Measurements from ENCODE around the gene F8A1. TPM values are rescaled to one million over a fixed set of nuclear protein-coding genes. Genes with fewer than 3 reads are reported as not detected.
A peak's percentile ranks its signal among the peaks of the same experiment; 100 is the strongest.
"Not testable (repeated sequence)": the region's sequence is repeated elsewhere in the genome, so short reads cannot be mapped to it uniquely, and the experiment has no call there.

F8A1 gene
- total RNA-seq, result 3.9 TPM
- polyA plus RNA-seq, result 32.2 TPM
- long read RNA-seq, donor 1, partial matches to known transcripts, result 0 of 1 reads
- long read RNA-seq, donor 1, other reads (novel, unspliced or antisense), result 0 of 1 reads
- long read RNA-seq, donor 2, transcript F8A1-201 (1 exons, 1,713 nt), result major isoform, 33 of 33 reads
- long read RNA-seq, donor 2, partial matches to known transcripts, result 0 of 33 reads
- long read RNA-seq, donor 2, other reads (novel, unspliced or antisense), result 0 of 33 reads
- long read RNA-seq, donor 3, transcript F8A1-201 (1 exons, 1,713 nt), result major isoform, 8 of 8 reads
- long read RNA-seq, donor 3, partial matches to known transcripts, result 0 of 8 reads
- long read RNA-seq, donor 3, other reads (novel, unspliced or antisense), result 0 of 8 reads
- long read RNA-seq, donor 4, transcript F8A1-201 (1 exons, 1,713 nt), result major isoform, 15 of 15 reads
- long read RNA-seq, donor 4, partial matches to known transcripts, result 0 of 15 reads
- long read RNA-seq, donor 4, other reads (novel, unspliced or antisense), result 0 of 15 reads
- long read RNA-seq, donor 5, transcript F8A1-201 (1 exons, 1,713 nt), result major isoform, 31 of 31 reads
- long read RNA-seq, donor 5, partial matches to known transcripts, result 0 of 31 reads
- long read RNA-seq, donor 5, other reads (novel, unspliced or antisense), result 0 of 31 reads
- long read RNA-seq, donor 6, transcript F8A1-201 (1 exons, 1,713 nt), result major isoform, 31 of 31 reads
- long read RNA-seq, donor 6, partial matches to known transcripts, result 0 of 31 reads
- long read RNA-seq, donor 6, other reads (novel, unspliced or antisense), result 0 of 31 reads
- long read RNA-seq, donor 7, transcript F8A1-201 (1 exons, 1,713 nt), result major isoform, 10 of 10 reads
- long read RNA-seq, donor 7, partial matches to known transcripts, result 0 of 10 reads
- long read RNA-seq, donor 7, other reads (novel, unspliced or antisense), result 0 of 10 reads
- long read RNA-seq, donor 8, transcript F8A1-201 (1 exons, 1,713 nt), result major isoform, 6 of 6 reads
- long read RNA-seq, donor 8, partial matches to known transcripts, result 0 of 6 reads
- long read RNA-seq, donor 8, other reads (novel, unspliced or antisense), result 0 of 6 reads
- long read RNA-seq, donor 9, transcript F8A1-201 (1 exons, 1,713 nt), result major isoform, 9 of 9 reads
- long read RNA-seq, donor 9, partial matches to known transcripts, result 0 of 9 reads
- long read RNA-seq, donor 9, other reads (novel, unspliced or antisense), result 0 of 9 reads
- long read RNA-seq, donor 10, transcript F8A1-201 (1 exons, 1,713 nt), result major isoform, 14 of 14 reads
- long read RNA-seq, donor 10, partial matches to known transcripts, result 0 of 14 reads
- long read RNA-seq, donor 10, other reads (novel, unspliced or antisense), result 0 of 14 reads

DNA sequence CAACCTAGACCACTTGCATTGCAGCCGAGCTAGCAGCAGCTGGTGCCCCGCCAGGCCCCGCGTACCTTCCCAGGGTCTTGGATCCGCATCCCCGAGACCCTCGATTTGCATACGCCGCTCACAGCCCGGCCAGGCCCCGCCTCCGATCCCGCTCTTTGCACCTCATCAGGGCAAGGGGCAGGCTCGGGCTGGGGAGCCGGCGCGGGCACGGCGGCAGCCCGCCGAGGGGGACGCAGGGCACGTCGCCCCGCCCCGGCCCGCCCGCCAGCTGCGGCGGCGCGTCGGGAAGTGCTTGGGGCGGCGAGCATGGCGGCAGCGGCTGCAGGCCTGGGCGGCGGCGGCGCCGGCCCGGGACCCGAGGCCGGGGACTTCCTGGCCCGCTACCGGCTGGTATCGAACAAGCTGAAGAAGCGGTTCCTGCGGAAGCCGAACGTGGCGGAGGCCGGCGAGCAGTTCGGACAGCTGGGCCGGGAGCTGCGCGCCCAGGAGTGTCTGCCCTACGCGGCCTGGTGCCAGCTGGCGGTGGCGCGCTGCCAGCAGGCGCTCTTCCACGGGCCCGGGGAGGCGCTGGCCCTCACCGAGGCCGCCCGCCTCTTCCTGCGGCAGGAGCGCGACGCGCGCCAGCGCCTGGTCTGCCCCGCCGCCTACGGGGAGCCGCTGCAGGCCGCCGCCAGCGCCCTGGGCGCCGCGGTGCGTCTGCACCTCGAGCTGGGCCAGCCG is at the start of gene F8A1:
F8A1 (plus strand) TSS at position 287 of the 720 bp plus-strand sequence; CDS start at position 307, 20 bp downstream.
- H3K27ac ChIP-seq (ENCODE audit: low read depth in 1 of 2, low read length in 1 of 2); H3K36me3 ChIP-seq (ENCODE audit: control insufficient read depth in 2 of 2, insufficient read depth in 2 of 2, low read length in 1 of 2); H3K4me3 ChIP-seq (ENCODE audit: low read length in 2 of 2); H3K4me1 ChIP-seq (ENCODE audit: control insufficient read depth in 2 of 2, insufficient read depth in 2 of 2, low read length in 2 of 2); DNase-seq (ENCODE audit: low read depth in 6 of 9, low spot score in 9 of 9); H3K27me3 ChIP-seq (ENCODE audit: control insufficient read depth in 2 of 2, insufficient read depth in 1 of 2, low read length in 1 of 2); H3K9me3 ChIP-seq (ENCODE audit: control insufficient read depth in 2 of 2, insufficient read depth in 1 of 2, low read length in 1 of 2): not testable (repeated sequence)
- 2% methylated on average over 16 of the region's 91 CpGs for WGBS

DNA sequence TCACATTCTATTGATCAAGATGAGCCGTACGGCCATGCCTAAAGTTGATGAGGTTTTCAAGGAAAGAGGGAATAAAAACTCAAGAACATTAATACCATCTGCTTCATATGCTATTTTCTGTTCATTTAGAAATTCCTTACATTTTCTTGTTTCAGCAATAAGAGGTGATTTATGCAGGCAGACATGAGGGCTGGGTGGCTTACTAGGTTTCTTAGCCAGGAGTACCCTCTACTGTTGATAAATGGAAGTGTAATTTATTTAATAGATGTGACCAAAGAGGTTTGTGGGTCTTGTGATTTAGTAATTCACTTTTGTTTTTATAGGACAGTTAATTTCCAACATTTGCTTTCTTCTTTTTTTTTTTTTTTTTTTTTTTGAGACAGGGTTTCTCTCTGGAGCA is 45.3 kb upstream of the F8A1 start:
- H3K4me1 ChIP-seq (ENCODE audit: control insufficient read depth in 2 of 2, insufficient read depth in 2 of 2, low read length in 2 of 2), result no peaks in the 10 kb centered on the region
- H3K27ac ChIP-seq (ENCODE audit: low read depth in 1 of 2, low read length in 1 of 2), result no peak overlapping the region
- 98% methylated on average over 2 of the region's 2 CpGs for WGBS
- H3K9me3 ChIP-seq (ENCODE audit: control insufficient read depth in 2 of 2, insufficient read depth in 1 of 2, low read length in 1 of 2), result no peaks in the 10 kb centered on the region
- H3K36me3 ChIP-seq (ENCODE audit: control insufficient read depth in 2 of 2, insufficient read depth in 2 of 2, low read length in 1 of 2), result no peaks in the 10 kb centered on the region
- H3K27me3 ChIP-seq (ENCODE audit: control insufficient read depth in 2 of 2, insufficient read depth in 1 of 2, low read length in 1 of 2), result no peaks in the 10 kb centered on the region
- DNase-seq (ENCODE audit: low read depth in 6 of 9, low spot score in 9 of 9), result peak in 8 of 9 donors; percentile 7 to 63 (median 18)
- no peak overlapping the region for H3K4me3 ChIP-seq (ENCODE audit: low read length in 2 of 2)

DNA sequence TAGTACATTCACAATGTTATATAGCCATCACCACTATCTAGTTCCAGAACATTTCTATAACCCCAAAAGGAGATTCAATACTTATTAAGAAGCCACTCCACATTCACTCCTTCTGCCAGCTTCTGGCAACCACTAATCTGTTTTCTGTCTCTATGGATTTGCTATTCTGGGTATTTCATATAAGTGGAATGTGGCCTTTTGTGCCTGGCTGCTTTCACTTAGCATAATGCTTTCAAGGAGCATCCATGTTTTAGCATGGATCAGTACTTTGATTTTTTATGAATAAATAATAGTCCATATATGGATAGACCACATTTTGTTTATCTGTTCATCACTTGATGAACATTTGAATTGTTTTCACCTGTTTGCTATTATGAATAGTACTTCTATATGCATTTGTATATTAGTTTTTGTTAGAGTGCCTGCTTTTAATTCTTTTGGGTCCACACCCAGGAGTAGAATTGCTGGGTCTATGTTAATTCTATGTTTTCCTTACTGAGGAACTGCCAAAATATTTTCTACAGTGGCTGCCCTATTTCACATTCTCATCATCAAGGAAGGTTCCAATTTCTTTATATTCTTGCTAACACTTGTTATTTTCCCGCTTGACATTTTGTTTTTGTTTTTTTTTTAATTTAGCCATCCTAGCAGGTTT is 35.1 kb upstream of the F8A1 start:
- Histone ChIP-seq H3K27ac (ENCODE audit: low read depth in 1 of 2, low read length in 1 of 2) (no peak overlapping the region), H3K4me1 (ENCODE audit: control insufficient read depth in 2 of 2, insufficient read depth in 2 of 2, low read length in 2 of 2) (no peaks in the 10 kb centered on the region), H3K9me3 (ENCODE audit: control insufficient read depth in 2 of 2, insufficient read depth in 1 of 2, low read length in 1 of 2) (peaks cover 0 to 4% of the 10 kb centered on the region in 2 donors), H3K36me3 (ENCODE audit: control insufficient read depth in 2 of 2, insufficient read depth in 2 of 2, low read length in 1 of 2) (no peaks in the 10 kb centered on the region), H3K27me3 (ENCODE audit: control insufficient read depth in 2 of 2, insufficient read depth in 1 of 2, low read length in 1 of 2) (no peaks in the 10 kb centered on the region), H3K4me3 (ENCODE audit: low read length in 2 of 2) (no peak overlapping the region)
- no peak for DNase-seq (ENCODE audit: low read depth in 6 of 9, low spot score in 9 of 9)
- 95% methylated on average over 1 of the region's 1 CpG for WGBS

DNA sequence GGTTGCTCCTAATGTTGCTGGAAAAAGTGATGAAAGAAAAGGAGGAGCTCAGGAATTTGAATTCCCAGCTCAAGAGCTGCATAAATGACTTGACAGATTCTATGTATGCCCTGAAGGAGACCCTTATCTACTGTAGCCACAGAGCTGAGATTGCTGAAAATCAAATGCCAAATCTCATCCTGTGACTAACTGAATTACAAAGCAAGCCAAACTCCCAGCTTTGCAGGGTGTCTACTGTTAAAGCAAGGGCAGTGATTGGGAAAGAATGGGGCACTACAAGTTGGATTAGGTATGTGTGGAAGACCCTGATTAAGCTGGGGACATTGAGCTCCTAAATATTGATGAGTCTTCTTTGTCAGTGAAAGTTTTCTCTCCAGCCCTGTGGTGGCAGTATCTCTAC is 30.9 kb upstream of the F8A1 start:
- no peaks in the 10 kb centered on the region for H3K9me3 ChIP-seq (ENCODE audit: control insufficient read depth in 2 of 2, insufficient read depth in 1 of 2, low read length in 1 of 2)
- no peaks in the 10 kb centered on the region for H3K36me3 ChIP-seq (ENCODE audit: control insufficient read depth in 2 of 2, insufficient read depth in 2 of 2, low read length in 1 of 2)
- H3K4me1 ChIP-seq (ENCODE audit: control insufficient read depth in 2 of 2, insufficient read depth in 2 of 2, low read length in 2 of 2), result no peaks in the 10 kb centered on the region
- H3K27me3 ChIP-seq (ENCODE audit: control insufficient read depth in 2 of 2, insufficient read depth in 1 of 2, low read length in 1 of 2), result no peaks in the 10 kb centered on the region
- H3K4me3 ChIP-seq (ENCODE audit: low read length in 2 of 2), result no peak overlapping the region
- H3K27ac ChIP-seq (ENCODE audit: low read depth in 1 of 2, low read length in 1 of 2), result no peak overlapping the region
- no peak for DNase-seq (ENCODE audit: low read depth in 6 of 9, low spot score in 9 of 9)

DNA sequence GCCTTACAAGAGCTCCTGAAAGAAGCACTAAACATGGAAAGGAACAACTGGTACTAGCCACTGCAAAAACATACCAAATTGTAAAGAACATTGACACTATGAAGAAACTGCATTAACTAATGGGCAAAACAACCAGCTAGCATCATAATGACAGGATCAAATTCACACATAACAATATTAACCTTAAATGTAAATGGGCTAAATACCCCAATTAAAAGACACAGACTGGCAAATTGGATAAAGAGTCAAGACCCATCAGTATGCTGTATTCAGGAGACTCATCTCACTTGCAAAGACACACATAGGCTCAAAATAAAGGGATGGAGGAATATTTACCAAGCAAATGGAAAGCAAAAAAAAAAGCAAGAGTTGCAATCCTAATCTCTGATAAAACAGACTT is 17.6 kb upstream of the F8A1 start:
- H3K4me1 ChIP-seq (ENCODE audit: control insufficient read depth in 2 of 2, insufficient read depth in 2 of 2, low read length in 2 of 2); H3K4me3 ChIP-seq (ENCODE audit: low read length in 2 of 2); H3K27ac ChIP-seq (ENCODE audit: low read depth in 1 of 2, low read length in 1 of 2); H3K9me3 ChIP-seq (ENCODE audit: control insufficient read depth in 2 of 2, insufficient read depth in 1 of 2, low read length in 1 of 2); H3K36me3 ChIP-seq (ENCODE audit: control insufficient read depth in 2 of 2, insufficient read depth in 2 of 2, low read length in 1 of 2); H3K27me3 ChIP-seq (ENCODE audit: control insufficient read depth in 2 of 2, insufficient read depth in 1 of 2, low read length in 1 of 2); DNase-seq (ENCODE audit: low read depth in 6 of 9, low spot score in 9 of 9): not testable (repeated sequence)

DNA sequence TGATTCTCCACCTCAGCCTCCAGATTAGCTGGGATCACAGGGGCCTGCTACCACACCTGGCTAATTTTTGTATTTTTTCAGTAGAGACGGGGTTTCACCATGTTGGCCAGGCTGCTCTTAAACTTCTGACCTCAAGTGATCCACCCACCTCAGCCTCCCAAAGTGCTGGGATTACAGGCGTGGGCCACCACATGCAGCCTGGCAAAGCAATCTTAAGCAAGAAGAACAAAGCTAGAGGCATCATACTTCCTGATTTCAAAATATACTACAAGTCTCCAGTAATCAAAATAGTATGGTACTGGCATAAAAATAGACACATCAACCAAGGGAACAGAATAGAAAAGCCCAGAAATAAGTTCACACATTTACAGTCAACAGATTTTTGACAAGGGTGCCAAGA is 12.8 kb upstream of the F8A1 start:
- no peak overlapping the region for H3K4me3 ChIP-seq (ENCODE audit: low read length in 2 of 2)
- H3K9me3 ChIP-seq (ENCODE audit: control insufficient read depth in 2 of 2, insufficient read depth in 1 of 2, low read length in 1 of 2), result no peaks in the 10 kb centered on the region
- no peak overlapping the region for H3K27ac ChIP-seq (ENCODE audit: low read depth in 1 of 2, low read length in 1 of 2)
- H3K36me3 ChIP-seq (ENCODE audit: control insufficient read depth in 2 of 2, insufficient read depth in 2 of 2, low read length in 1 of 2), result no peaks in the 10 kb centered on the region
- no peaks in the 10 kb centered on the region for H3K27me3 ChIP-seq (ENCODE audit: control insufficient read depth in 2 of 2, insufficient read depth in 1 of 2, low read length in 1 of 2)
- no peaks in the 10 kb centered on the region for H3K4me1 ChIP-seq (ENCODE audit: control insufficient read depth in 2 of 2, insufficient read depth in 2 of 2, low read length in 2 of 2)
- no peak for DNase-seq (ENCODE audit: low read depth in 6 of 9, low spot score in 9 of 9)
- 96% methylated on average over 2 of the region's 2 CpGs for WGBS

DNA sequence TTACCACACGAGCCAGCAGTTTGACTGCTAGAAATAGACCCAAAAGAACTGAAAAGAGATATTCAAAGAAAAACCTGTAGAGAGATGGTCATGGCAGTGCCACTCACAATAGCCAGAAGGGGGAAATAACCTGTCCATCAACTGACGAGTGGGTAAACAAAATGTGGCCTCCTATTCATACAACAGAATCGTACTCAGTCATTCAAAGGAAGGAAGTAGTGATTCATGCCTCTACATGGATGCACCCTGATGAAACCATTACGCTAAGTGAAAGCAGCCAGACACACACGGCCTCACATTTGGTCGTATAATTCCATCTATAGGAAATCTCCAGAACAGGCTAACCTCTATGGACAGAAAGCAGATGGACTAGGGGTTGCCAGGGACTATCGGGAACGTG is 2.1 kb upstream of the F8A1 start:
- H3K27ac ChIP-seq (ENCODE audit: low read depth in 1 of 2, low read length in 1 of 2); H3K9me3 ChIP-seq (ENCODE audit: control insufficient read depth in 2 of 2, insufficient read depth in 1 of 2, low read length in 1 of 2); H3K4me3 ChIP-seq (ENCODE audit: low read length in 2 of 2); DNase-seq (ENCODE audit: low read depth in 6 of 9, low spot score in 9 of 9); H3K27me3 ChIP-seq (ENCODE audit: control insufficient read depth in 2 of 2, insufficient read depth in 1 of 2, low read length in 1 of 2); H3K36me3 ChIP-seq (ENCODE audit: control insufficient read depth in 2 of 2, insufficient read depth in 2 of 2, low read length in 1 of 2); H3K4me1 ChIP-seq (ENCODE audit: control insufficient read depth in 2 of 2, insufficient read depth in 2 of 2, low read length in 2 of 2): not testable (repeated sequence)
- WGBS, result no CpG with 5 or more reads among the region's 8 CpGs

DNA sequence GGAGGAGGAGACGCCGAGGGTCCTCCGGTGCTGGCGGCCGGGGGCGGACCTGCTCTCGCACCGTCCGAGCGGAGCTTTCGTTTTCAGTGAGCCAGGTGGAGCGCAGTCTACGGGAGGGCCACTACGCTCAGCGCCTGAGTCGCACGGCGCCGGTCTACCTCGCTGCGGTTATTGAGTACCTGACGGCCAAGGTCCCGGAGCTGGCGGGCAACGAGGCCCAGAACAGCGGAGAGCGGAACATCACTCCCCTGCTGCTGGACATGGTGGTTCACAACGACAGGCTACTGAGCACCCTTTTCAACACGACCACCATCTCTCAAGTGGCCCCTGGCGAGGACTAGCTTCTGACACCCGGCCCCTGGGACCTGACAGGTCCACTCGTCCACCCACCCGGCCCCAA is 1.1 kb upstream of the F8A1 start:
- H3K27me3 ChIP-seq (ENCODE audit: control insufficient read depth in 2 of 2, insufficient read depth in 1 of 2, low read length in 1 of 2); H3K36me3 ChIP-seq (ENCODE audit: control insufficient read depth in 2 of 2, insufficient read depth in 2 of 2, low read length in 1 of 2); H3K4me3 ChIP-seq (ENCODE audit: low read length in 2 of 2); H3K4me1 ChIP-seq (ENCODE audit: control insufficient read depth in 2 of 2, insufficient read depth in 2 of 2, low read length in 2 of 2); H3K9me3 ChIP-seq (ENCODE audit: control insufficient read depth in 2 of 2, insufficient read depth in 1 of 2, low read length in 1 of 2); DNase-seq (ENCODE audit: low read depth in 6 of 9, low spot score in 9 of 9); H3K27ac ChIP-seq (ENCODE audit: low read depth in 1 of 2, low read length in 1 of 2): not testable (repeated sequence)
- 95% methylated on average over 13 of the region's 33 CpGs for WGBS

All from thymus (tissue), 14 donors.